ENCODE measurements around the gene SDF2L1. TPM values are rescaled to one million over a fixed set of nuclear protein-coding genes. Genes with fewer than 3 reads are reported as not detected.
A peak's percentile ranks its signal among the peaks of the same experiment; 100 is the strongest.

Gene SDF2L1
- total and polyA plus RNA-seq, 9 of the 15 experiments (the other 6 are each of a cell fraction or from before 2014, with no cell fraction given): 15.1 to 989 (median 124) TPM

DNA sequence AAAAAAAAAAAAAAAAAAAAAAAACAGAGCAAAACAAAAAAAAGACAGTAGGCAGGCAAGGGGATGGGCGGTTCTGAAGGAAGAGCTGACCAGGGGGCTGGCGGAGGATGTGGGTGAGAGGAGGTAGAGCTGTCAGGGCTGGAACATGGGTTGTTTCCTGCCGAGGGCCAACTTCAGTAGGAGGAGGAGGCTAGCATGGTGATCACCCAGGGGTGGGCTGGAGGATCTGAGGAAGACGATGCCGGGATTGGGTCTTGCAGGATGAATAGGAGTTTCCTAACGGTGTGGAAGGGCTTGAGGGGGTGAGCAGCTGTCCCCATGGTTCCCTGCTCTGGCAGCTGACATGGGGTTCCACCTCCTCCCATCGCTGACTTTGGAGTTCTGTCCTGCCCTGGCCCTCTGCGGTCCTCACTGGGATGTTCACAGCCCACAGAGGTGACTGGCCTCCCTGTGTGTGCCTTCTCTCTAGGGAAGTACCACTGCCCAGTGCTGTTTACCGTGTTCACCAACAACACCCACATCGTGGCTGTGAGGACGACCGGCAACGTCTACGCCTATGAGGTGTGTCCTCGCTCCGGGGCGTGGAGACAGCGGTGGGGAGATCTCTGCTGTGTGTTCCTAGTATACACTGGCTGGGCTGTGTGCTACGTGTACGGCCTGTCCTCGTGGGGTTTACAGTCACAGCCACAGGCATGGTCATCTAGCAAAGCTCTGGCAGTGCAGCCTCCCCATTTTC, 38.9 kb downstream of the SDF2L1 start (continued):
- TF ChIP-seq, protein P1, sequence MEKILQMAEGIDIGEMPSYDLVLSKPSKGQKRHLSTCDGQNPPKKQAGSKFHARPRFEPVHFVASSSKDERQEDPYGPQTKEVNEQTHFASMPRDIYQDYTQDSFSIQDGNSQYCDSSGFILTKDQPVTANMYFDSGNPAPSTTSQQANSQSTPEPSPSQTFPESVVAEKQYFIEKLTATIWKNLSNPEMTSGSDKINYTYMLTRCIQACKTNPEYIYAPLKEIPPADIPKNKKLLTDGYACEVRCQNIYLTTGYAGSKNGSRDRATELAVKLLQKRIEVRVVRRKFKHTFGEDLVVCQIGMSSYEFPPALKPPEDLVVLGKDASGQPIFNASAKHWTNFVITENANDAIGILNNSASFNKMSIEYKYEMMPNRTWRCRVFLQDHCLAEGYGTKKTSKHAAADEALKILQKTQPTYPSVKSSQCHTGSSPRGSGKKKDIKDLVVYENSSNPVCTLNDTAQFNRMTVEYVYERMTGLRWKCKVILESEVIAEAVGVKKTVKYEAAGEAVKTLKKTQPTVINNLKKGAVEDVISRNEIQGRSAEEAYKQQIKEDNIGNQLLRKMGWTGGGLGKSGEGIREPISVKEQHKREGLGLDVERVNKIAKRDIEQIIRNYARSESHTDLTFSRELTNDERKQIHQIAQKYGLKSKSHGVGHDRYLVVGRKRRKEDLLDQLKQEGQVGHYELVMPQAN (IDR thresholded peaks at IDR 0.05; ENCODE audit: borderline replicate concordance): no peak
- TF ChIP-seq, protein P2, sequence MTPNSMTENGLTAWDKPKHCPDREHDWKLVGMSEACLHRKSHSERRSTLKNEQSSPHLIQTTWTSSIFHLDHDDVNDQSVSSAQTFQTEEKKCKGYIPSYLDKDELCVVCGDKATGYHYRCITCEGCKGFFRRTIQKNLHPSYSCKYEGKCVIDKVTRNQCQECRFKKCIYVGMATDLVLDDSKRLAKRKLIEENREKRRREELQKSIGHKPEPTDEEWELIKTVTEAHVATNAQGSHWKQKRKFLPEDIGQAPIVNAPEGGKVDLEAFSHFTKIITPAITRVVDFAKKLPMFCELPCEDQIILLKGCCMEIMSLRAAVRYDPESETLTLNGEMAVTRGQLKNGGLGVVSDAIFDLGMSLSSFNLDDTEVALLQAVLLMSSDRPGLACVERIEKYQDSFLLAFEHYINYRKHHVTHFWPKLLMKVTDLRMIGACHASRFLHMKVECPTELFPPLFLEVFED (CRISPR knock-in tag; conservative IDR thresholded peaks at IDR 0.05): peak; percentile 75; the same call in 1 of the 2 replicates
- no peak for TF ChIP-seq ZEB2 (IDR thresholded peaks at IDR 0.05)
- TF ChIP-seq ZNF561 (CRISPR knock-in tag; conservative IDR thresholded peaks at IDR 0.05): no peak
- no peak for TF ChIP-seq HDGF (IDR thresholded peaks at IDR 0.05)
- no peak for TF ChIP-seq ZNF165 (CRISPR knock-in tag; IDR thresholded peaks at IDR 0.05; ENCODE audit: borderline replicate concordance)
- TF ChIP-seq JUN (IDR thresholded peaks at IDR 0.05; ENCODE audit: borderline replicate concordance, low read depth, low read length): no peak
- 0 out of 2 replicates have a peak, but pooled peaks have one; percentile 58 for TF ChIP-seq JUN (CRISPR knock-in tag; IDR thresholded peaks at IDR 0.05; ENCODE audit: borderline replicate concordance)
- TF ChIP-seq GATAD2B (IDR thresholded peaks at IDR 0.05; ENCODE audit: borderline replicate concordance): no peak
- no peak for TF ChIP-seq ZNF507 (tag; conservative IDR thresholded peaks at IDR 0.05)
- TF ChIP-seq NBN (IDR thresholded peaks at IDR 0.05; ENCODE audit: low read depth): no peak
- TF ChIP-seq ZNF57 (CRISPR knock-in tag; IDR thresholded peaks at IDR 0.05): no peak
- 0 out of 2 replicates have a peak, but pooled peaks have one; percentile 6 for TF ChIP-seq FOXO4 (CRISPR knock-in tag; IDR thresholded peaks at IDR 0.05)
